Keratinocyte (primary cell): Measurements from ENCODE around the gene KRT14.

Experiments used
- EZH2 ChIP-seq: IDR thresholded peaks from one replicate; pipeline ENCODE4 v1.6.1; 2012; ENCODE audit warnings: inconsistent platforms, mild to moderate bottlenecking, low read length, moderate library complexity
- TF ChIP-seq, protein P1 (sequence below), 3 experiments: IDR thresholded peaks in 1 of 3; conservative IDR thresholded peaks in 1 of 3; optimal IDR thresholded peaks in 1 of 3; 2 replicates in 2 of 3; 3 replicates in 1 of 3; pipeline versions ENCODE3 to v1.5.1; 2011; ENCODE audit warnings: low read length in 3 of 3, mild to moderate bottlenecking in 3 of 3, moderate library complexity in 2 of 3, control low read depth in 1 of 3, inconsistent platforms in 1 of 3; ENCODE audit not compliant: insufficient read depth in 2 of 3; ENCODE audit errors: extremely low read depth in 1 of 3

DNA sequence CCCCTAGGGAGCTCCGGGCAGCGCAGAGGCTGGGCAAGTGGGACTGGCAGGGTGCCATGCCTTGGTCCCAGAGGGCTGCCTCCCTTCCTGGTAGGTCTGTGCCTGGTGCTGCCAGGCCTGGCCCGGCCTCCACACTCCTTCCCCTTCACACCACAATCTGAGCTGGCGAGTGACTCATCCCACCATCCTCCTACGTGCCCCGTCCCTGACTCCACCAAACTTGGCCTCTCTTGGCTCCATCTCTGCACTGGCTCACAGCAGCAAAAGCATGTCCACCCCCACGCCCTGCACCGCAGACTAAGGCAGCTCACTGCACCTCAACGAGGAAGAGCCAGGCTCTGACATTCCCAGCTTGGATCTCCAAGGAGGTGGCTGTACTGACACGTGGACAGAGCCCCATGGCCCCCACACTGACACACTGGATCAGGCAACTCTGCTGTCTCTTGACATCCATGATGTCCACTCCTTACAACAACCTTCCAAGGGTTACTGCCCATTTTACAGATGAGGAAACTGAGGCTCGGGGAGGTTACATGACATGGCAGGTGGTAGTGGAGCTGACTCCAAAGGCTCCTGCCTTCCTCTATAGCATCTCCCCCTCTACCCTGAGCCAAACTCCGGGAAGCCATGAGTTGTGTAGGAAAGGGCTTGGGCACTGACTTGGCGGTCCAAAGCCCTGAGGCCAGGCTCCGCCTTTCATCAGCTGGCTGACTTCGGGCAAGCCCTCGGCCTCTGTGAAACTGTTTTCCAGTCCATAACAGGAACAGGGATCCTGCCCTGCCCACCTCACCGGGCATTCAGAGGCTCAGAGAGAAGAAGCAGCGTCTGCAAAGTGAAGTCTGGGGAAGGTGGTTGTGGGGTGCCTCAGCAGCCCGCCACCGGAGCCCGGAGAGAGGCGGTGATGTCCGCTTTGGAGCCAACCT lies 38.5 kb downstream of the KRT14 start:
- TF ChIP-seq, protein P1, sequence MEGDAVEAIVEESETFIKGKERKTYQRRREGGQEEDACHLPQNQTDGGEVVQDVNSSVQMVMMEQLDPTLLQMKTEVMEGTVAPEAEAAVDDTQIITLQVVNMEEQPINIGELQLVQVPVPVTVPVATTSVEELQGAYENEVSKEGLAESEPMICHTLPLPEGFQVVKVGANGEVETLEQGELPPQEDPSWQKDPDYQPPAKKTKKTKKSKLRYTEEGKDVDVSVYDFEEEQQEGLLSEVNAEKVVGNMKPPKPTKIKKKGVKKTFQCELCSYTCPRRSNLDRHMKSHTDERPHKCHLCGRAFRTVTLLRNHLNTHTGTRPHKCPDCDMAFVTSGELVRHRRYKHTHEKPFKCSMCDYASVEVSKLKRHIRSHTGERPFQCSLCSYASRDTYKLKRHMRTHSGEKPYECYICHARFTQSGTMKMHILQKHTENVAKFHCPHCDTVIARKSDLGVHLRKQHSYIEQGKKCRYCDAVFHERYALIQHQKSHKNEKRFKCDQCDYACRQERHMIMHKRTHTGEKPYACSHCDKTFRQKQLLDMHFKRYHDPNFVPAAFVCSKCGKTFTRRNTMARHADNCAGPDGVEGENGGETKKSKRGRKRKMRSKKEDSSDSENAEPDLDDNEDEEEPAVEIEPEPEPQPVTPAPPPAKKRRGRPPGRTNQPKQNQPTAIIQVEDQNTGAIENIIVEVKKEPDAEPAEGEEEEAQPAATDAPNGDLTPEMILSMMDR (optimal IDR thresholded peaks at IDR 0.05 in 1 of 3, IDR thresholded peaks at IDR 0.05 in 1 of 3, conservative IDR thresholded peaks at IDR 0.05 in 1 of 3; ENCODE audit: extremely low read depth in 1 of 3, insufficient read depth in 2 of 3, low read length in 3 of 3), result no peak
- TF ChIP-seq EZH2, result no peak
